ENCODE data around the gene CCKAR.

The CCKAR gene

GRCh38 chr4:26459054-26459755 lies 31.1 kb downstream of the CCKAR start:
- peak; percentile 52 for DNase-seq

- DNase-seq = no peak
Observed at GRCh38 chr4:26458157-26458561, 32.1 kb downstream of the CCKAR start.

GRCh38 chr4:26457412-26457811 lies 32.9 kb downstream of the CCKAR start:
- DNase-seq = no peak

GRCh38 chr4:26455571-26455970 lies 34.7 kb downstream of the CCKAR start:
- no peak for DNase-seq

GRCh38 chr4:26454961-26455360 lies 35.3 kb downstream of the CCKAR start:
- DNase-seq = no peak

GRCh38 chr4:26452565-26453531 lies 37.4 kb downstream of the CCKAR start:
- no peak for DNase-seq

- DNase-seq = no peak
Observed at GRCh38 chr4:26451597-26451996, 38.7 kb downstream of the CCKAR start.

- DNase-seq = no peak
Observed at GRCh38 chr4:26450418-26450817, 39.9 kb downstream of the CCKAR start.

GRCh38 chr4:26447378-26447777 lies 42.9 kb downstream of the CCKAR start:
- DNase-seq = no peak

GRCh38 chr4:26441771-26442170 lies 48.5 kb downstream of the CCKAR start:
- no peak for DNase-seq

GRCh38 chr4:26441102-26441501 lies 49.2 kb downstream of the CCKAR start:
- no peak for DNase-seq

GRCh38 chr4:26434030-26434639 lies 56.1 kb downstream of the CCKAR start:
- DNase-seq = no peak

GRCh38 chr4:26433556-26433955 lies 56.7 kb downstream of the CCKAR start:
- DNase-seq = no peak

GRCh38 chr4:26432419-26432818 lies 57.9 kb downstream of the CCKAR start:
- no peak for DNase-seq

- DNase-seq = no peak
Observed at GRCh38 chr4:26431461-26432180, 58.7 kb downstream of the CCKAR start.
